ENCODE measurements around the gene TJP1.

TJP1 gene

GRCh38 chr15:29838352-29839010, 16.2 kb upstream of the TJP1 start:
- WGBS, 2 experiments (ENCODE audit: insufficient coverage in 2 of 2): 100% methylated on average over 1 of the region's 3 CpGs; no CpG with 5 or more reads in 1 of the 2 experiments
- no peak overlapping the region for H3K4me3 ChIP-seq (ENCODE audit: extremely low read depth, insufficient read depth, low read length, poor library complexity, severe bottlenecking)

GRCh38 chr15:29835301-29835700, 13.0 kb upstream of the TJP1 start:
- no peaks in the 10 kb centered on the region for H3K9me3 ChIP-seq (ENCODE audit: control insufficient read depth, low read length)
- H3K4me3 ChIP-seq (ENCODE audit: extremely low read depth, insufficient read depth, low read length, poor library complexity, severe bottlenecking): no peak overlapping the region
- H3K36me3 ChIP-seq (ENCODE audit: control insufficient read depth, insufficient read depth, low read length): no peaks in the 10 kb centered on the region
- H3K27ac ChIP-seq (ENCODE audit: low read depth, low read length, severe bottlenecking): no peak overlapping the region
- H3K4me1 ChIP-seq (ENCODE audit: control insufficient read depth, insufficient read depth, low read length, poor library complexity, severe bottlenecking): peaks cover 22% of the 10 kb centered on the region
- WGBS, 2 experiments (ENCODE audit: insufficient coverage in 2 of 2): 55 to 95% methylated on average over 1 to 4 of the region's 4 CpGs

More at GRCh38 chr15:29838352-29839010, 16.2 kb upstream of the TJP1 start:
- Histone ChIP-seq H3K4me1 (ENCODE audit: control insufficient read depth, insufficient read depth, low read length, poor library complexity, severe bottlenecking) (peaks cover 38% of the 10 kb centered on the region), H3K27ac (ENCODE audit: low read depth, low read length, severe bottlenecking) (no peak overlapping the region), H3K9me3 (ENCODE audit: control insufficient read depth, low read length) (no peaks in the 10 kb centered on the region), H3K36me3 (ENCODE audit: control insufficient read depth, insufficient read depth, low read length) (no peaks in the 10 kb centered on the region)

- Histone ChIP-seq H3K4me3 (ENCODE audit: extremely low read depth, insufficient read depth, low read length, poor library complexity, severe bottlenecking) (no peak overlapping the region), H3K9me3 (ENCODE audit: control insufficient read depth, low read length) (no peaks in the 10 kb centered on the region), H3K4me1 (ENCODE audit: control insufficient read depth, insufficient read depth, low read length, poor library complexity, severe bottlenecking) (peaks cover 17% of the 10 kb centered on the region), H3K27ac (ENCODE audit: low read depth, low read length, severe bottlenecking) (no peak overlapping the region), H3K36me3 (ENCODE audit: control insufficient read depth, insufficient read depth, low read length) (no peaks in the 10 kb centered on the region)
- 100% methylated on average over 3 of the region's 3 CpGs for WGBS, 2 experiments (ENCODE audit: insufficient coverage in 2 of 2)
Observed at GRCh38 chr15:29832709-29833108, 10.4 kb upstream of the TJP1 start.

GRCh38 chr15:29826908-29827820, 4.9 kb upstream of the TJP1 start:
- WGBS, 2 experiments (ENCODE audit: insufficient coverage in 2 of 2): 84 to 92% methylated on average over 4 to 6 of the region's 8 CpGs
- no peak overlapping the region for H3K27ac ChIP-seq (ENCODE audit: low read depth, low read length, severe bottlenecking)
- peaks cover 19% of the 10 kb centered on the region for H3K4me1 ChIP-seq (ENCODE audit: control insufficient read depth, insufficient read depth, low read length, poor library complexity, severe bottlenecking)
- H3K36me3 ChIP-seq (ENCODE audit: control insufficient read depth, insufficient read depth, low read length): no peaks in the 10 kb centered on the region
- H3K4me3 ChIP-seq (ENCODE audit: extremely low read depth, insufficient read depth, low read length, poor library complexity, severe bottlenecking): no peak overlapping the region
- no peaks in the 10 kb centered on the region for H3K9me3 ChIP-seq (ENCODE audit: control insufficient read depth, low read length)

- no peak overlapping the region for H3K27ac ChIP-seq (ENCODE audit: low read depth, low read length, severe bottlenecking)
- H3K4me3 ChIP-seq (ENCODE audit: extremely low read depth, insufficient read depth, low read length, poor library complexity, severe bottlenecking): no peak overlapping the region
- peaks cover 19% of the 10 kb centered on the region for H3K4me1 ChIP-seq (ENCODE audit: control insufficient read depth, insufficient read depth, low read length, poor library complexity, severe bottlenecking)
- no CpG with 5 or more reads among the region's 3 CpGs for WGBS, 2 experiments (ENCODE audit: insufficient coverage in 2 of 2)
- no peaks in the 10 kb centered on the region for H3K36me3 ChIP-seq (ENCODE audit: control insufficient read depth, insufficient read depth, low read length)
- no peaks in the 10 kb centered on the region for H3K9me3 ChIP-seq (ENCODE audit: control insufficient read depth, low read length)
Observed at GRCh38 chr15:29825227-29825626, 3.0 kb upstream of the TJP1 start.

GRCh38 chr15:29822684-29823459, 604 bp upstream of the TJP1 start:
- H3K9me3 ChIP-seq (ENCODE audit: control insufficient read depth, low read length): no peaks in the 10 kb centered on the region
- 13 to 16% methylated on average over 25 to 26 of the region's 31 CpGs for WGBS, 2 experiments (ENCODE audit: insufficient coverage in 2 of 2)

GRCh38 chr15:29821416-29822099, 710 bp downstream of the TJP1 start:
- peak overlapping the region; percentile 99 for H3K27ac ChIP-seq (ENCODE audit: low read depth, low read length, severe bottlenecking)

More at GRCh38 chr15:29822684-29823459, 604 bp upstream of the TJP1 start:
- Histone ChIP-seq H3K27ac (ENCODE audit: low read depth, low read length, severe bottlenecking) (peak overlapping the region; percentile 99), H3K4me3 (ENCODE audit: extremely low read depth, insufficient read depth, low read length, poor library complexity, severe bottlenecking) (peak overlapping the region; percentile 75), H3K4me1 (ENCODE audit: control insufficient read depth, insufficient read depth, low read length, poor library complexity, severe bottlenecking) (peaks cover 19% of the 10 kb centered on the region), H3K36me3 (ENCODE audit: control insufficient read depth, insufficient read depth, low read length) (peaks cover 9% of the 10 kb centered on the region)

GRCh38 chr15:29820394-29821154, 1.7 kb downstream of the TJP1 start:
- WGBS, 2 experiments (ENCODE audit: insufficient coverage in 2 of 2): 15 to 23% methylated on average over 4 to 6 of the region's 9 CpGs
- no peaks in the 10 kb centered on the region for H3K9me3 ChIP-seq (ENCODE audit: control insufficient read depth, low read length)
- H3K27ac ChIP-seq (ENCODE audit: low read depth, low read length, severe bottlenecking): peak overlapping the region; percentile 82
- peaks cover 17% of the 10 kb centered on the region for H3K4me1 ChIP-seq (ENCODE audit: control insufficient read depth, insufficient read depth, low read length, poor library complexity, severe bottlenecking)
- H3K4me3 ChIP-seq (ENCODE audit: extremely low read depth, insufficient read depth, low read length, poor library complexity, severe bottlenecking): peak overlapping the region; percentile 75
- H3K36me3 ChIP-seq (ENCODE audit: control insufficient read depth, insufficient read depth, low read length): peaks cover 11% of the 10 kb centered on the region

More at GRCh38 chr15:29821416-29822099, 710 bp downstream of the TJP1 start:
- Histone ChIP-seq H3K4me3 (ENCODE audit: extremely low read depth, insufficient read depth, low read length, poor library complexity, severe bottlenecking) (peak overlapping the region; percentile 75), H3K4me1 (ENCODE audit: control insufficient read depth, insufficient read depth, low read length, poor library complexity, severe bottlenecking) (peaks cover 12% of the 10 kb centered on the region), H3K9me3 (ENCODE audit: control insufficient read depth, low read length) (no peaks in the 10 kb centered on the region), H3K36me3 (ENCODE audit: control insufficient read depth, insufficient read depth, low read length) (peaks cover 11% of the 10 kb centered on the region)
- 0% methylated on average over 39 to 44 of the region's 79 CpGs for WGBS, 2 experiments (ENCODE audit: insufficient coverage in 2 of 2)

- Histone ChIP-seq H3K9me3 (ENCODE audit: control insufficient read depth, low read length) (no peaks in the 10 kb centered on the region), H3K4me1 (ENCODE audit: control insufficient read depth, insufficient read depth, low read length, poor library complexity, severe bottlenecking) (peaks cover 14% of the 10 kb centered on the region), H3K36me3 (ENCODE audit: control insufficient read depth, insufficient read depth, low read length) (peaks cover 11% of the 10 kb centered on the region), H3K4me3 (ENCODE audit: extremely low read depth, insufficient read depth, low read length, poor library complexity, severe bottlenecking) (peak overlapping the region; percentile 75), H3K27ac (ENCODE audit: low read depth, low read length, severe bottlenecking) (no peak overlapping the region)
- WGBS, 2 experiments (ENCODE audit: insufficient coverage in 2 of 2): 54 to 67% methylated on average over 1 to 3 of the region's 4 CpGs
Observed at GRCh38 chr15:29819979-29820378, 2.3 kb downstream of the TJP1 start.

Measured in mesodermal cell (in vitro differentiated cells).